Stimulated activated CD8-positive, alpha-beta memory T cell treated with anti-CD3 and anti-CD28 coated beads, Interleukin-15, amount 100 ng/mL, for 1 hour (primary cell): ENCODE data around the gene RPAP2.

Source experiments
- DNase-seq: peaks from one replicate; pipeline ENCODE4 v3.0.0-alpha.2; 2020; ENCODE audit warnings: low read depth

The RPAP2 gene

GRCh38 chr1:92447033-92447681, 148.3 kb downstream of the RPAP2 start:
- no peak for DNase-seq

- no peak for DNase-seq
These were observed 149.1 kb downstream of the RPAP2 start for GRCh38 chr1:92447976-92448375.
